Panc1 (cell line): ENCODE results near the gene PSG6. TPM values are rescaled to one million over a fixed set of nuclear protein-coding genes. Genes with fewer than 3 reads are reported as not detected.
"Not testable (repeated sequence)": the region's sequence is repeated elsewhere in the genome, so short reads cannot be mapped to it uniquely, and the experiment has no call there.

ENCODE experiments used
- ATAC-seq: fragments of 200-7000 bp; cut with Tn5 transposase; 2 replicates; pipeline ENCODE4 v1.9.1; 2020; ENCODE audit warnings: mild to moderate bottlenecking, moderate library complexity
- BruUV-seq: library from RNA; stranded (reverse); fragments of 400-500 nt; replicated peaks from 2 replicates; lab custom pipeline; 2021; lab: Mats Ljungman, UMichigan
- CTCF ChIA-PET: fragments of 300-600 bp; sonication (Branson Sonifier 250); formaldehyde crosslinking; loops from one replicate; lab custom pipeline; 2022; ENCODE audit warnings: antibody characterized with exemption; lab: Charles Lee
- POLR2A ChIA-PET: fragments of 300-600 bp; sonication (Branson Sonifier 250); formaldehyde crosslinking; loops from one replicate; lab custom pipeline; 2022; ENCODE audit warnings: antibody characterized with exemption; lab: Charles Lee
- DNase-seq: peaks from one replicate; pipeline ENCODE4 v3.0.0-alpha.2; 2010; ENCODE audit warnings: low read depth, low spot score
- H3K27ac ChIP-seq: 2 replicates; pipeline ENCODE4 v1.5.1; 2011; ENCODE audit warnings: mild to moderate bottlenecking, low read length, inconsistent platforms
- H3K27me3 ChIP-seq: fragments of 200-500 bp; sonication (Bioruptor generic); 2 replicates; pipeline ENCODE4 v1.6.0; 2014; ENCODE audit warnings: low read length, inconsistent platforms; ENCODE audit not compliant: control insufficient read depth, insufficient read depth
- H3K36me3 ChIP-seq: fragments of 200-500 bp; sonication (Bioruptor generic); 2 replicates; pipeline ENCODE4 v1.5.1; 2014; ENCODE audit warnings: inconsistent platforms, mild to moderate bottlenecking, low read length, moderate library complexity; ENCODE audit not compliant: control insufficient read depth, insufficient read depth
- H3K4me1 ChIP-seq: 2 replicates; pipeline ENCODE4 v1.5.1; 2011; ENCODE audit warnings: inconsistent platforms, mild to moderate bottlenecking, low read length, moderate library complexity; ENCODE audit not compliant: control insufficient read depth, insufficient read depth
- H3K4me3 ChIP-seq, 2 experiments: 2 replicates each; pipeline ENCODE4 v1.5.1; 2011 to 2012; ENCODE audit warnings: low read depth in 2 of 2, low read length in 2 of 2, mild to moderate bottlenecking in 2 of 2, inconsistent platforms in 1 of 2, moderate library complexity in 1 of 2
- H3K9me3 ChIP-seq: fragments of 200-500 bp; sonication (Bioruptor generic); 2 replicates; pipeline ENCODE4 v1.5.1; 2014; ENCODE audit warnings: low read depth, mild to moderate bottlenecking, inconsistent platforms, low read length, moderate library complexity; ENCODE audit not compliant: control insufficient read depth, insufficient read depth
- in situ Hi-C: cut with HindIII; loops from 2 replicates; pipeline ENCODE4 v1.10.0; 2016; ENCODE audit warnings: low sequenced_read_pairs, low pct_unique_long_range_greater_than_20kb
- intact Hi-C: fragments of 100-400 bp; cut with micrococcal nuclease; formaldehyde crosslinking; loops from one replicate; pipeline ENCODE4 v1.10.0; 2022; ENCODE audit not compliant: unreplicated experiment
- total RNA-seq: library from RNA; stranded (reverse); gene quantifications from one replicate; pipeline ENCODE4 v1.2.1, GENCODE V29; 2021; ENCODE audit not compliant: unreplicated experiment

Gene PSG6
- total RNA-seq, 1 experiment from 2014 or later, result not detected

GRCh38 chr19:42911731-42912130 lies 6.0 kb downstream of the PSG6 start:
- in situ Hi-C loops, ATAC-seq, POLR2A ChIA-PET, BruUV-seq, H3K4me1 ChIP-seq, H3K4me3 ChIP-seq, intact Hi-C loops, H3K27ac ChIP-seq, DNase-seq, H3K36me3 ChIP-seq, H3K9me3 ChIP-seq, H3K27me3 ChIP-seq, CTCF ChIA-PET: not testable (repeated sequence)

GRCh38 chr19:42906162-42906561 lies 11.5 kb downstream of the PSG6 start:
- H3K4me1 ChIP-seq, H3K9me3 ChIP-seq, H3K36me3 ChIP-seq, H3K27me3 ChIP-seq, H3K4me3 ChIP-seq, intact Hi-C loops, CTCF ChIA-PET, ATAC-seq, DNase-seq, POLR2A ChIA-PET, H3K27ac ChIP-seq, in situ Hi-C loops, BruUV-seq: not testable (repeated sequence)

- CTCF ChIA-PET, H3K27me3 ChIP-seq, H3K4me1 ChIP-seq, H3K9me3 ChIP-seq, DNase-seq, intact Hi-C loops, ATAC-seq, BruUV-seq, POLR2A ChIA-PET, H3K27ac ChIP-seq, H3K4me3 ChIP-seq, in situ Hi-C loops, H3K36me3 ChIP-seq: not testable (repeated sequence)
Observed at GRCh38 chr19:42900561-42900960, 17.1 kb downstream of the PSG6 start.

- H3K27ac ChIP-seq, BruUV-seq, H3K4me1 ChIP-seq, H3K4me3 ChIP-seq, H3K27me3 ChIP-seq, ATAC-seq, H3K9me3 ChIP-seq, intact Hi-C loops, CTCF ChIA-PET, POLR2A ChIA-PET, H3K36me3 ChIP-seq, in situ Hi-C loops, DNase-seq: not testable (repeated sequence)
Observed at GRCh38 chr19:42899674-42900073, 18.0 kb downstream of the PSG6 start.

- H3K4me3 ChIP-seq, H3K36me3 ChIP-seq, ATAC-seq, H3K4me1 ChIP-seq, H3K27ac ChIP-seq, DNase-seq, POLR2A ChIA-PET, H3K9me3 ChIP-seq, in situ Hi-C loops, BruUV-seq, intact Hi-C loops, H3K27me3 ChIP-seq: not testable (repeated sequence)
- CTCF ChIA-PET, result interaction anchor here (0.7 kb wide), 1 partner anchor 411 kb away, joined by 3 read pairs; no protein-coding TSS in a partner anchor
Observed at GRCh38 chr19:42899110-42899509, 18.6 kb downstream of the PSG6 start.

GRCh38 chr19:42898656-42899055 lies 19.0 kb downstream of the PSG6 start:
- H3K4me3 ChIP-seq, H3K9me3 ChIP-seq, DNase-seq, intact Hi-C loops, ATAC-seq, in situ Hi-C loops, H3K27me3 ChIP-seq, POLR2A ChIA-PET, H3K4me1 ChIP-seq, BruUV-seq, H3K27ac ChIP-seq, H3K36me3 ChIP-seq: not testable (repeated sequence)
- CTCF ChIA-PET, result interaction anchor here (0.7 kb wide), 1 partner anchor 412 kb away, joined by 3 read pairs; no protein-coding TSS in a partner anchor

GRCh38 chr19:42897729-42898128 lies 20.0 kb downstream of the PSG6 start:
- H3K4me1 ChIP-seq, CTCF ChIA-PET, intact Hi-C loops, H3K9me3 ChIP-seq, ATAC-seq, POLR2A ChIA-PET, H3K4me3 ChIP-seq, in situ Hi-C loops, BruUV-seq, DNase-seq, H3K27me3 ChIP-seq, H3K36me3 ChIP-seq, H3K27ac ChIP-seq: not testable (repeated sequence)
